NCI-H1048 (cell line): ENCODE measurements around the gene ZNF302.
"Not testable (repeated sequence)": the region's sequence is repeated elsewhere in the genome, so short reads cannot be mapped to it uniquely, and the experiment has no call there.

ENCODE experiments used
- DNase-seq: peaks from one replicate; lab custom pipeline; 2025; lab: John Stamatoyannopoulos, UW

Gene ZNF302

GRCh38 chr19:34671972-34672371 lies 5.5 kb upstream of the ZNF302 start:
- no peak for DNase-seq

- no peak for DNase-seq
These were observed 3.9 kb upstream of the ZNF302 start for GRCh38 chr19:34673590-34673989.

GRCh38 chr19:34675250-34675649 lies 2.2 kb upstream of the ZNF302 start:
- no peak for DNase-seq

- DNase-seq, result no peak
These were observed 1.6 kb upstream of the ZNF302 start for GRCh38 chr19:34675919-34676318.

- no peak for DNase-seq
These were observed 637 bp upstream of the ZNF302 start, which contains the start of gene SCGB2B2 for GRCh38 chr19:34676697-34677385. TSS of gene SCGB2B2 (minus strand) at chr19:34677159. CDS start at chr19:34594563, 82,596 bp downstream.

GRCh38 chr19:34678085-34678412 lies 571 bp downstream of the ZNF302 start:
- no peak for DNase-seq

- no peak for DNase-seq
These were observed 943 bp downstream of the ZNF302 start for GRCh38 chr19:34678421-34678820.

GRCh38 chr19:34681478-34681877 lies 4.0 kb downstream of the ZNF302 start:
- DNase-seq, result no peak

- DNase-seq, result not testable (repeated sequence)
These were observed 7.8 kb downstream of the ZNF302 start for GRCh38 chr19:34685266-34685665.

- no peak for DNase-seq
These were observed 9.0 kb downstream of the ZNF302 start for GRCh38 chr19:34686455-34686854.

- DNase-seq, result no peak
These were observed 9.9 kb downstream of the ZNF302 start for GRCh38 chr19:34687348-34687747.

- DNase-seq, result no peak
These were observed 11.1 kb downstream of the ZNF302 start for GRCh38 chr19:34688592-34688991.

GRCh38 chr19:34690372-34690771 lies 12.9 kb downstream of the ZNF302 start:
- no peak for DNase-seq

GRCh38 chr19:34692549-34692948 lies 15.1 kb downstream of the ZNF302 start:
- no peak for DNase-seq

GRCh38 chr19:34707661-34708060 lies 30.2 kb downstream of the ZNF302 start:
- DNase-seq, result no peak

- DNase-seq, result no peak
These were observed 34.4 kb downstream of the ZNF302 start for GRCh38 chr19:34711890-34712289.

- peak; percentile 49 for DNase-seq
These were observed 35.1 kb downstream of the ZNF302 start for GRCh38 chr19:34712395-34713261.

- DNase-seq, result no peak
These were observed 35.8 kb downstream of the ZNF302 start for GRCh38 chr19:34713262-34713637.

GRCh38 chr19:34715357-34715756 lies 37.9 kb downstream of the ZNF302 start:
- no peak for DNase-seq

GRCh38 chr19:34722353-34722752 lies 44.9 kb downstream of the ZNF302 start:
- DNase-seq, result no peak

- DNase-seq, result no peak
These were observed 47.9 kb downstream of the ZNF302 start for GRCh38 chr19:34725400-34725799.

- DNase-seq, result no peak
These were observed 53.7 kb downstream of the ZNF302 start for GRCh38 chr19:34731019-34731829.

GRCh38 chr19:34731964-34732363 lies 54.5 kb downstream of the ZNF302 start:
- no peak for DNase-seq
